ENCODE data around the gene CCDC33. TPM values are rescaled to one million over a fixed set of nuclear protein-coding genes. Genes with fewer than 3 reads are reported as not detected.

Gene CCDC33
- total RNA-seq, 1 donor = 0.09 TPM

GRCh38 chr15:74305687-74306086 lies 69.6 kb downstream of the CCDC33 start:
- H3K4me3 ChIP-seq (ENCODE audit: low read depth, low read length) = no peak overlapping the region
- no peak for TF ChIP-seq CTCF (IDR thresholded peaks at IDR 0.05; ENCODE audit: insufficient read depth, low read length)
- no peak for DNase-seq (ENCODE audit: low read depth)

- no peak overlapping the region for H3K4me3 ChIP-seq (ENCODE audit: low read depth, low read length)
- no peak for DNase-seq (ENCODE audit: low read depth)
- no peak for TF ChIP-seq CTCF (IDR thresholded peaks at IDR 0.05; ENCODE audit: insufficient read depth, low read length)
These were observed 70.7 kb downstream of the CCDC33 start for GRCh38 chr15:74306781-74307217.

- H3K4me3 ChIP-seq (ENCODE audit: low read depth, low read length) = no peak overlapping the region
- TF ChIP-seq CTCF (IDR thresholded peaks at IDR 0.05; ENCODE audit: insufficient read depth, low read length) = peak; percentile 92
- DNase-seq (ENCODE audit: low read depth) = peak; percentile 78
These were observed 72.0 kb downstream of the CCDC33 start for GRCh38 chr15:74307827-74308811.

- no peak for DNase-seq (ENCODE audit: low read depth)
- no peak overlapping the region for H3K4me3 ChIP-seq (ENCODE audit: low read depth, low read length)
- peak; percentile 41 for TF ChIP-seq CTCF (IDR thresholded peaks at IDR 0.05; ENCODE audit: insufficient read depth, low read length)
These were observed 75.8 kb downstream of the CCDC33 start for GRCh38 chr15:74311734-74312444.

GRCh38 chr15:74312445-74313007 lies 76.4 kb downstream of the CCDC33 start:
- no peak for TF ChIP-seq CTCF (IDR thresholded peaks at IDR 0.05; ENCODE audit: insufficient read depth, low read length)
- no peak overlapping the region for H3K4me3 ChIP-seq (ENCODE audit: low read depth, low read length)
- no peak for DNase-seq (ENCODE audit: low read depth)

GRCh38 chr15:74313889-74314288 lies 77.8 kb downstream of the CCDC33 start:
- no peak overlapping the region for H3K4me3 ChIP-seq (ENCODE audit: low read depth, low read length)
- no peak for DNase-seq (ENCODE audit: low read depth)
- TF ChIP-seq CTCF (IDR thresholded peaks at IDR 0.05; ENCODE audit: insufficient read depth, low read length) = no peak
